ENCODE data around the gene SLC9A5. TPM values are rescaled to one million over a fixed set of nuclear protein-coding genes. Genes with fewer than 3 reads are reported as not detected.

SLC9A5 gene
- total RNA-seq, 1 experiment from 2014 or later, result 5.6 TPM

DNA sequence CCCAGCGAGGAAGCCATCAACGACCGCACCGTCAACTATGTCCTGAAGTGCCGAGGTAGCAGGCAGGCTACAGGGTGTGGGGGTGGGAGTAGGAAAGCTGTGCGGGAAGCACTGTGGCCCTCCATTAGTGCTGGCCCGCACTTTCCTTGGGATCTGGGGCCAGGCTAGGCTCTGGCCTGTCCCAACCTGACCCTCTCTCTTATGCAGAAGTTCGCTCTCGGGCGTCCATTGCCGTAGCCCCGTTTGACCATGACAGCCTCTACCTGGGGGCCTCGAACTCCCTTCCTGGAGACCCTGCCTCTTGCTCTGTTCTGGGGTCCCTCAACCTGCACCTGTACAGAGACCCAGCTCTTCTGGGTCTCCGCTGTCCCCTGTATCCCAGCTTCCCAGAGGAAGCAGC, 39.2 kb downstream of the SLC9A5 start:
- ChIA-PET RAD21 (ENCODE audit: low non-redundant PET in 1 of 2, low total read pairs in 2 of 2, uncharacterized antibody in 2 of 2, unreplicated experiment in 2 of 2) (no interaction called here), POLR2A (no interaction called here), CTCF (no interaction called here)
- no peak overlapping the region for H3K4me3 ChIP-seq (replicated peaks in 1 of 2; ENCODE audit: low read depth in 1 of 2, low read length in 2 of 2)
- no peaks in the 10 kb centered on the region for H3K79me2 ChIP-seq (ENCODE audit: insufficient read depth, low read length)
- H3K27ac ChIP-seq (ENCODE audit: low read depth, low read length), result no peak overlapping the region
- ATAC-seq, result no peak
- no peaks in the 10 kb centered on the region for H3K9me3 ChIP-seq (ENCODE audit: control insufficient read depth in 1 of 2, insufficient read depth in 1 of 2, low read depth in 1 of 2, low read length in 2 of 2)
- intact Hi-C loops (cut with micrococcal nuclease), result no loop called here
- BruUV-seq (replicated peaks), result no TSS peak
- H3K4me2 ChIP-seq (ENCODE audit: low read length), result no peak overlapping the region
- peaks cover 3 to 20% of the 10 kb centered on the region in 2 experiments; a peak in 3 of 4 replicates for H3K4me1 ChIP-seq (ENCODE audit: control insufficient read depth in 1 of 2, insufficient read depth in 2 of 2, low read length in 2 of 2)
- no peaks in the 10 kb centered on the region; a peak in 1 of 4 replicates for H3K36me3 ChIP-seq (ENCODE audit: control insufficient read depth in 1 of 2, insufficient read depth in 2 of 2, low read length in 2 of 2)
- H4K20me1 ChIP-seq (ENCODE audit: insufficient read depth), result no peaks in the 10 kb centered on the region
- no peaks in the 10 kb centered on the region for H3K9me2 ChIP-seq (ENCODE audit: insufficient read depth)
- no peak for DNase-seq (ENCODE audit: low read depth, low spot score)
- TF ChIP-seq EGR1 (IDR thresholded peaks at IDR 0.05; ENCODE audit: low read depth) (no peak), ATF3 (IDR thresholded peaks at IDR 0.05) (no peak), RAD21 (IDR thresholded peaks at IDR 0.05; ENCODE audit: low read depth) (no peak), TCF7L2 (IDR thresholded peaks at IDR 0.05; ENCODE audit: borderline replicate concordance, extremely low read depth, insufficient read depth, insufficient read length) (no peak), POLR2A (IDR thresholded peaks at IDR 0.05; ENCODE audit: borderline replicate concordance, extremely low read depth, insufficient read depth, insufficient read length) (no peak), SP1 (IDR thresholded peaks at IDR 0.05; ENCODE audit: low read depth) (no peak), EZH2phosphoT487 (IDR thresholded peaks at IDR 0.05; ENCODE audit: borderline replicate concordance) (no peak), ZBTB33 (IDR thresholded peaks at IDR 0.05; ENCODE audit: extremely low read depth, insufficient replicate concordance, low read length) (no peak), POLR2AphosphoS5 (IDR thresholded peaks at IDR 0.05; ENCODE audit: low read depth, low read length) (no peak), JUND (IDR thresholded peaks at IDR 0.05) (no peak), ZNF274 (IDR thresholded peaks at IDR 0.05; ENCODE audit: low read depth, low read length) (no peak), CBX3 (IDR thresholded peaks at IDR 0.05; ENCODE audit: low read depth) (no peak), ZFX (IDR thresholded peaks at IDR 0.05) (no peak), FOSL1 (IDR thresholded peaks at IDR 0.05; ENCODE audit: low read depth) (no peak), ELF1 (IDR thresholded peaks at IDR 0.05; ENCODE audit: borderline replicate concordance, low read depth) (no peak), CTCF (IDR thresholded peaks at IDR 0.05 in 2 of 3, conservative IDR thresholded peaks at IDR 0.05 in 1 of 3; ENCODE audit: borderline replicate concordance in 1 of 3, insufficient read depth in 1 of 3, low read depth in 2 of 3, low read length in 2 of 3) (no peak), SRF (IDR thresholded peaks at IDR 0.05; ENCODE audit: low read depth) (no peak), CEBPB (IDR thresholded peaks at IDR 0.05; ENCODE audit: low read depth) (no peak), EZH2 (IDR thresholded peaks at IDR 0.05) (no peak), SIN3A (IDR thresholded peaks at IDR 0.05; ENCODE audit: low read depth) (no peak)
- no peak overlapping the region for H2AFZ ChIP-seq (ENCODE audit: low read depth, low read length, poor library complexity, severe bottlenecking)
- H3K27me3 ChIP-seq (ENCODE audit: insufficient read depth, low read length), result no peaks in the 10 kb centered on the region
- no peak overlapping the region for H3K9ac ChIP-seq (ENCODE audit: low read length)

Measured in HCT116 (cell line).